Body of pancreas (tissue), 4 donors: Measurements from ENCODE around the gene PGS1.

Source experiments
- POLR2A ChIP-seq, 3 donors: fragments of 450-650 bp; IDR thresholded peaks; one replicate each; pipeline ENCODE4 v1.6.1; 2016; ENCODE audit warnings: antibody characterized with exemption in 3 of 3, mild to moderate bottlenecking in 2 of 3
- TF ChIP-seq, protein P1 (sequence below), 7 experiments: fragments of 450-650 bp in 4 of 7; fragments of 200-600 bp in 3 of 7; sonication (generic) in 3 of 7; IDR thresholded peaks; one replicate each; pipeline ENCODE4 v1.5.1; 2016 to 2019; ENCODE audit warnings: antibody characterized with exemption in 7 of 7

DNA sequence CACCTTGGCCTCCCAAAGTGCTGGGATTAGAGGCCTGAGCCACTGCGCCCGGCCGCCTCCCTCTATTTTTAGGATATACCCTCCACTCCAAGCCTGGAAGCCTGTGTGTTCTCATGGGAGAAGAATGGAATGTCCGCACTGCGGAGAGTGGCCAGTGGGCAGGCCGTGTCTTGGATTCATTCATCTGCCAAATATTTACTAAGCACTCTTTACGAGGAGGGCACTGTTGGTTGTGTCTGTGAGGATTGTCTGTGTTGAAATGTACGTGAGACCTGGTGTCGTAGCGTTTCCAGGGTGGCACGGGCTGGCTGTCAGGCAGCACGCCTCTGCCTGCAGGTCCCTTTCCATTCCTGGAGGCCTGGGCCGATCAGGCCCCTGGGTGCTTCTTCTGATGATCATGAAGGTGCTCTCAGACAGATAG lies 19.2 kb downstream of the PGS1 start:
- TF ChIP-seq, protein P1, sequence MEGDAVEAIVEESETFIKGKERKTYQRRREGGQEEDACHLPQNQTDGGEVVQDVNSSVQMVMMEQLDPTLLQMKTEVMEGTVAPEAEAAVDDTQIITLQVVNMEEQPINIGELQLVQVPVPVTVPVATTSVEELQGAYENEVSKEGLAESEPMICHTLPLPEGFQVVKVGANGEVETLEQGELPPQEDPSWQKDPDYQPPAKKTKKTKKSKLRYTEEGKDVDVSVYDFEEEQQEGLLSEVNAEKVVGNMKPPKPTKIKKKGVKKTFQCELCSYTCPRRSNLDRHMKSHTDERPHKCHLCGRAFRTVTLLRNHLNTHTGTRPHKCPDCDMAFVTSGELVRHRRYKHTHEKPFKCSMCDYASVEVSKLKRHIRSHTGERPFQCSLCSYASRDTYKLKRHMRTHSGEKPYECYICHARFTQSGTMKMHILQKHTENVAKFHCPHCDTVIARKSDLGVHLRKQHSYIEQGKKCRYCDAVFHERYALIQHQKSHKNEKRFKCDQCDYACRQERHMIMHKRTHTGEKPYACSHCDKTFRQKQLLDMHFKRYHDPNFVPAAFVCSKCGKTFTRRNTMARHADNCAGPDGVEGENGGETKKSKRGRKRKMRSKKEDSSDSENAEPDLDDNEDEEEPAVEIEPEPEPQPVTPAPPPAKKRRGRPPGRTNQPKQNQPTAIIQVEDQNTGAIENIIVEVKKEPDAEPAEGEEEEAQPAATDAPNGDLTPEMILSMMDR (IDR thresholded peaks at IDR 0.05), result no peak
- no peak for TF ChIP-seq POLR2A (IDR thresholded peaks at IDR 0.05)
